A673 (cell line): ENCODE measurements around the gene FZD4. TPM values are rescaled to one million over a fixed set of nuclear protein-coding genes. Genes with fewer than 3 reads are reported as not detected.

Source experiments
- BruUV-seq: library from RNA; stranded (reverse); fragments of 400-500 nt; replicated peaks from 2 replicates; lab custom pipeline; 2021; lab: Mats Ljungman, UMichigan
- CTCF ChIA-PET: fragments of 300-600 bp; sonication (Branson Sonifier 250); formaldehyde crosslinking; loops from one replicate; lab custom pipeline; 2022; ENCODE audit warnings: antibody characterized with exemption; lab: Charles Lee
- POLR2A ChIA-PET: fragments of 300-600 bp; sonication (Branson Sonifier 250); formaldehyde crosslinking; loops from one replicate; lab custom pipeline; 2022; ENCODE audit warnings: antibody characterized with exemption; ENCODE audit not compliant: low non-redundant PET; lab: Charles Lee
- DNase-seq: peaks from one replicate; pipeline ENCODE4 v3.0.0-alpha.2; 2015; ENCODE audit warnings: low spot score
- H3K27ac ChIP-seq: fragments of 200-600 bp; sonication (generic); 2 replicates; pipeline ENCODE4 v1.5.1; 2016; ENCODE audit warnings: mixed run types, low read depth, mild to moderate bottlenecking, mixed read lengths, antibody characterized with exemption, low read length; ENCODE audit not compliant: poor library complexity, severe bottlenecking
- H3K27me3 ChIP-seq: fragments of 200-600 bp; sonication (generic); replicated peaks from 2 replicates; pipeline ENCODE4 v1.6.1; 2017; ENCODE audit warnings: mixed run types, low read depth, mild to moderate bottlenecking, mixed read lengths, antibody characterized with exemption, low read length; ENCODE audit not compliant: insufficient read depth, poor library complexity
- H3K36me3 ChIP-seq: fragments of 200-600 bp; sonication (generic); 2 replicates; pipeline ENCODE4 v1.6.1; 2016; ENCODE audit warnings: mixed run types, mild to moderate bottlenecking, mixed read lengths, antibody characterized with exemption, low read length; ENCODE audit not compliant: insufficient read depth, poor library complexity, severe bottlenecking
- H3K4me1 ChIP-seq: fragments of 200-600 bp; sonication (generic); 2 replicates; pipeline ENCODE4 v1.6.1; 2017; ENCODE audit warnings: mixed run types, mild to moderate bottlenecking, mixed read lengths, antibody characterized with exemption, low read length; ENCODE audit not compliant: insufficient read depth, poor library complexity, severe bottlenecking
- H3K4me3 ChIP-seq: fragments of 200-600 bp; sonication (generic); 2 replicates; pipeline ENCODE4 v1.5.1; 2016; ENCODE audit warnings: low read depth, mixed run types, mild to moderate bottlenecking, mixed read lengths, low read length; ENCODE audit not compliant: poor library complexity, severe bottlenecking
- H3K9me3 ChIP-seq: fragments of 200-600 bp; sonication (generic); 2 replicates; pipeline ENCODE4 v1.6.1; 2016; ENCODE audit warnings: mixed run types, low read depth, mild to moderate bottlenecking, mixed read lengths, antibody characterized with exemption, low read length; ENCODE audit not compliant: poor library complexity, severe bottlenecking
- EZH2 ChIP-seq: fragments of 200-600 bp; sonication (generic); IDR thresholded peaks from 2 replicates; pipeline ENCODE4 v1.6.1; 2017; ENCODE audit warnings: borderline replicate concordance, low read depth, mild to moderate bottlenecking, mixed read lengths, antibody characterized with exemption, low read length; ENCODE audit not compliant: poor library complexity, severe bottlenecking
- intact Hi-C: fragments of 100-400 bp; cut with micrococcal nuclease; formaldehyde crosslinking; loops from one replicate; pipeline ENCODE4 v1.10.0; 2022; ENCODE audit not compliant: unreplicated experiment
- total RNA-seq: library from RNA; stranded (reverse); gene quantifications from 2 replicates; pipeline ENCODE4 v1.2.3, GENCODE V29; 2021
- TF ChIP-seq, protein P1 (sequence below): fragments of 300-800, 200-600 bp; sonication (generic); conservative IDR thresholded peaks from 2 replicates; pipeline ENCODE4 v1.5.1; 2017; ENCODE audit warnings: low read depth, mild to moderate bottlenecking, antibody characterized with exemption, low read length, moderate library complexity, mixed read lengths

Gene FZD4
- total RNA-seq, 1 experiment from 2014 or later: 89.1 TPM

DNA sequence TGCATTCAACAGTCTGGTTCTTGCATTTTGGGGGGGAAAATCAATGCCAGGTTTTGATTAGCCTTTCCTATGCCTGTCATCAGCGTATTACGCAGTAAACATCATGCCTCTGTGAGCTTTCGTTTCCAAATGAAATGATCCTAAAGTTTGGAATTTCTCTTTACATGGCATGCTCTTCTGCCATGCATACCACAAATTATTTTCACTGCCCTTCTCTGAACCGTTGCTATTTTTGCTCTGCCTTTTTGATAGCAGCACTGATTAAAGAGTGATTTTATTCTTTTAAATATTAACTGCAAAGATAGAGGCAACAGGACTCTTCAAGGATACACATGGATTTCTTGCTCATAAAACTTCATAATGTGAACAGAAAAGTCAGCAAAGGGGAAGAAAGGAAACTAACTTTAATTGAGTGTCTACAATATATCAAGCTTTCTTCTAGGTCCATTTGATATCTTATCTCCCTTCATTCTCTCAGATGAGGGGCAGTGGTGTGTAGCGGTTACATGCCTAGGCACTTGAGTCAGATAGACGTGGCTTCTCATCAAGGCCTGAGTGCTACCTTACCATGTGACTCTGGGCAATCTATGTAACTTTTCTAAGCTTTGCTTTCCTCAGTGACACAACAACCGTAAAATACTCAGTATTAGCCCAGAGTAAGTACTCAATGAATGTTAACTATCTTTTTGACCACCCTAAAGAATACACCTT lies 25.0 kb upstream of the FZD4 start:
- no peaks in the 10 kb centered on the region for H3K27me3 ChIP-seq
- H3K9me3 ChIP-seq: no peaks in the 10 kb centered on the region
- TF ChIP-seq, protein P1, sequence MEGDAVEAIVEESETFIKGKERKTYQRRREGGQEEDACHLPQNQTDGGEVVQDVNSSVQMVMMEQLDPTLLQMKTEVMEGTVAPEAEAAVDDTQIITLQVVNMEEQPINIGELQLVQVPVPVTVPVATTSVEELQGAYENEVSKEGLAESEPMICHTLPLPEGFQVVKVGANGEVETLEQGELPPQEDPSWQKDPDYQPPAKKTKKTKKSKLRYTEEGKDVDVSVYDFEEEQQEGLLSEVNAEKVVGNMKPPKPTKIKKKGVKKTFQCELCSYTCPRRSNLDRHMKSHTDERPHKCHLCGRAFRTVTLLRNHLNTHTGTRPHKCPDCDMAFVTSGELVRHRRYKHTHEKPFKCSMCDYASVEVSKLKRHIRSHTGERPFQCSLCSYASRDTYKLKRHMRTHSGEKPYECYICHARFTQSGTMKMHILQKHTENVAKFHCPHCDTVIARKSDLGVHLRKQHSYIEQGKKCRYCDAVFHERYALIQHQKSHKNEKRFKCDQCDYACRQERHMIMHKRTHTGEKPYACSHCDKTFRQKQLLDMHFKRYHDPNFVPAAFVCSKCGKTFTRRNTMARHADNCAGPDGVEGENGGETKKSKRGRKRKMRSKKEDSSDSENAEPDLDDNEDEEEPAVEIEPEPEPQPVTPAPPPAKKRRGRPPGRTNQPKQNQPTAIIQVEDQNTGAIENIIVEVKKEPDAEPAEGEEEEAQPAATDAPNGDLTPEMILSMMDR: no peak
- TF ChIP-seq EZH2: no peak
- intact Hi-C loops: no loop called here
- H3K36me3 ChIP-seq: no peaks in the 10 kb centered on the region
- ChIA-PET CTCF (no interaction called here), POLR2A (no interaction called here)
- DNase-seq: no peak
- BruUV-seq: no TSS peak
- no peak overlapping the region for H3K27ac ChIP-seq
- peaks cover 23% of the 10 kb centered on the region for H3K4me1 ChIP-seq
- H3K4me3 ChIP-seq: no peak overlapping the region

DNA sequence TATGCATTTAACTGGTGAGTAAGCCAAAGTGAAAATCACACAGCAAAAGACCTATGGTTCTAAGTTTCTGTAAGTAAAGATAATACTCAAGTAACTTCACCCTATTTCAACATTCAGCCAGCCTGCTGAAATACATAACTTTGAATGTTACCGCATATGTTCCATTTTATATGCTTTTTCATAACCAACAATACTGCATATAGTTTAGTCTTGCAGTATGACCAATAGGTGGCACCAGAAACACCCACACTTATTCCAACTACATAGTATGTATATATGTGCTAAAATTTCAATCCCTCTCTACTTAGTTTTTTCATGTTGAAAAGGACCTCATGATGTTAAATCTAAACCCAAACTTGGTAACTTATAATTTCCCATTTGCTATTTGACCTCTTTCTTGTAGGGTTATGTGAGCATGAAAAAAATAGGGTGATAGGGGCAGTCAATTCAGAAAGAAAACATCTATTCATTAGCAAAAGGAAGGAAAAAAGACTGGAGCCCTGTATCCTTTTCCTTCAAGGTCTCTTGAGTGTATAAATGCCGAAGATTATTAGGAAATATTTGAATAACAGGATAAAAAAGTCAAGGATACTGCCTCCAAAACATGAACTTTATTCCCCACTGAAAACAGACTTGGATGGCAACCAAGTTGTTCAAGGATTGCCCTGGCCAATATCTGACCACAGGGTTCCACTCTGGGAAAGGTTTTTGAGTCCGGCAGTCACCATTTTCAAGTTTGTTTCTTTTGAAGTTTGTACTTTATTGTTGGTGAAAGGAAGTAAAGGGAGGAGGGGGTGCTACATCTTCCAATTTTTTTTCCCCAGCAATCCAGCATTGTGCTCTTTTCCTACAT lies 23.8 kb upstream of the FZD4 start:
- Histone ChIP-seq H3K4me1 (peaks cover 23% of the 10 kb centered on the region), H3K36me3 (no peaks in the 10 kb centered on the region), H3K27me3 (no peaks in the 10 kb centered on the region), H3K9me3 (no peaks in the 10 kb centered on the region), H3K4me3 (no peak overlapping the region), H3K27ac (peak overlapping the region; percentile 15)
- ChIA-PET POLR2A (no interaction called here), CTCF (no interaction called here)
- no TSS peak for BruUV-seq
- peak; percentile 80 for DNase-seq
- TF ChIP-seq, protein P1: peak; percentile 92
- TF ChIP-seq EZH2: no peak
- intact Hi-C loops: no loop called here

DNA sequence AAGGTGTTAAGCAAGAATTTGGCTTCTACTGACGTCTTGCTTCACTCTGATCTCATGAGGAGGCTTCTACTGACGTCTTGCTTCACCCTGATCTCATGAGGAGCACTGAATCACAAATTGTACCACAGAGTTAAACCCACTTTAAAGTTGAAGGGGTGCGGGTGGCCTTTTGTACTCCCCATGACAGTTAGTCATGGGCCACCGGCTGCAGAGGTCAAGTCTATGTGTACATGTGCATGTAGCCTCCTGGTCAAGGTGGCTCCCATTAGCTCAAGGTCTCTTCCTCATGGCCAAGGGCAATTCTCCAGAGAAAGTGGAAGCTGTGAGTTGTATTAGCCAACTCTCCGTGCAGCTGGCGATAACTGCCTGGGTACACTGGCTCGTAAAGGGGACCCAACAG lies 23.1 kb upstream of the FZD4 start:
- CTCF ChIA-PET: no interaction called here
- intact Hi-C loops: no loop called here
- POLR2A ChIA-PET: no interaction called here
- Histone ChIP-seq H3K36me3 (no peaks in the 10 kb centered on the region), H3K9me3 (peaks cover 6% of the 10 kb centered on the region), H3K27me3 (no peaks in the 10 kb centered on the region), H3K27ac (peak overlapping the region; percentile 5), H3K4me1 (peaks cover 23% of the 10 kb centered on the region), H3K4me3 (no peak overlapping the region)
- BruUV-seq: no TSS peak
- TF ChIP-seq EZH2: no peak
- TF ChIP-seq, protein P1: no peak
- DNase-seq: no peak
